Activated CD4-positive, alpha-beta T cell treated with anti-CD3 and anti-CD28 coated beads, Interleukin-2, amount 50 U/mL, for 48 hours (primary cell): ENCODE data around the gene CCDC154.

Experiments
- DNase-seq, 2 experiments: peaks; one replicate each; pipeline ENCODE4 v3.0.0-alpha.2; 2020

The CCDC154 gene

GRCh38 chr16:1414532-1415260, 29.7 kb downstream of the CCDC154 start, which contains the start of gene UNKL:
Gene UNKL, minus strand, starts transcription at chr16:1414704. Its CDS starts 13 bp downstream, at chr16:1414691.
- peak; percentile 77 to 82 for DNase-seq

- DNase-seq, result peak; percentile 72 to 73
Observed at GRCh38 chr16:1413684-1414531, 30.4 kb downstream of the CCDC154 start.

- DNase-seq, result no peak
Observed at GRCh38 chr16:1412847-1413246, 31.5 kb downstream of the CCDC154 start.

GRCh38 chr16:1408171-1408837, 36.1 kb downstream of the CCDC154 start:
- peak; percentile 96 to 97 for DNase-seq

DNA sequence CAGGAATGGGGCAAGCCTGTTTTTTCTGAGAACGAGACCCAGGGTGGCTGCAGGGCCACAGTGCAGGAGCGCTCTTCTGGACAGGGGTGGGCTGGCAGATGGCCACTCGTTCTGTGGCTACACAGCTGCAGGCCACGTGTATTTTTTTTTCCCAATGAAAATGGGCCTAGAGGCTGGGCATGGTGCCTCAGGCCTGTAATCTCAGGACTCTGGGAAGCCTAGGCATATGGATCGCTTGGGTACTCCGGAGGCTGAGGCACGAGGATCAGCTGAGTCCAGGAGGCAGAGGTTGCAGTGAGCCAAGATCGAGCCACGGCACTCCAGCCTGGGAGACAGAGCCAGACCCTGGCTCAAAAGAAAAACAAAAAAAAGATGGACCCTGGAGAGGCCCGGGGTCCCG, 36.6 kb downstream of the CCDC154 start:
- no peak for DNase-seq

DNA sequence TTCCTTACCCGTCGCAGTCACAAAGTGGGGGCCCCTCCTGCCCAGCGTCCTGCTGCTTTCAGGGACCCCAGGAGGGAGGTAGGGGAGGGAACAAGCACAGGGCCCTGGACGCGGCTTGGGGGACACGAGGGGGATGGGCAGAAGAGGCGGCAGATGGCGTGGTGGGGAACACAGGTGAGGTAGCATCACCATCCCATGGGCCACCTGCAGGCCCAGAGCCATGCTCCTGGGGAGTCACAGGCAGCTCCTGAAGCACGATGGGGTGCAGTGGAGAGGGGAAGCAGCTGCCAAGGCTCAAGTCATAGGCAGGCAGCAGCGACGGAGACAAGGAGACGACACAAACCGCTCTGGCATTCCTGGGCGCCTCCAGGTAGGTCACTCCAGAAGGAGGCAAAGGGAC, 40.6 kb downstream of the CCDC154 start:
- no peak for DNase-seq

DNA sequence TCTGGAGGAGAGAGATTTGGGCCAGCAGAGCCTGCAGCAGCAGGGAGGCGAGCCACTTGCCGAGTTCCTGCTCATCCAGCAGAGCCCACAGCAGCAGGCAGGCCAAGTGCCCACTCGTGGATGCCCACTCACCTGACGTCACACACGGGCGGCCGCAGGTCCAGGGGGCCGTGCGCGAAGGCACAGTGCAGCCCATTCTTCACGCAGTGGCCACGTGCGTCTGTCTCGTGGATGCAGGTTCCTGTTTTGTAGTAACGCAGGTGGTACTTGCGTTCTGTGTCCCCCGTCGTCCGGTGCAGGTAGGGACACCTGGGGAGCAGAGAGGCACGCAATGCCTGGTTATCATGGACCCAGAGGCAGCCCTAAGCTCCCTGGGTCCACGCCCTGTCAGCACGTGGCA, 41.3 kb downstream of the CCDC154 start:
- DNase-seq, result no peak

GRCh38 chr16:1401758-1402154, 42.6 kb downstream of the CCDC154 start:
- DNase-seq, result no peak

GRCh38 chr16:1401061-1401757, 43.1 kb downstream of the CCDC154 start:
- no peak for DNase-seq

GRCh38 chr16:1398826-1399581, 45.4 kb downstream of the CCDC154 start:
- no peak for DNase-seq

DNA sequence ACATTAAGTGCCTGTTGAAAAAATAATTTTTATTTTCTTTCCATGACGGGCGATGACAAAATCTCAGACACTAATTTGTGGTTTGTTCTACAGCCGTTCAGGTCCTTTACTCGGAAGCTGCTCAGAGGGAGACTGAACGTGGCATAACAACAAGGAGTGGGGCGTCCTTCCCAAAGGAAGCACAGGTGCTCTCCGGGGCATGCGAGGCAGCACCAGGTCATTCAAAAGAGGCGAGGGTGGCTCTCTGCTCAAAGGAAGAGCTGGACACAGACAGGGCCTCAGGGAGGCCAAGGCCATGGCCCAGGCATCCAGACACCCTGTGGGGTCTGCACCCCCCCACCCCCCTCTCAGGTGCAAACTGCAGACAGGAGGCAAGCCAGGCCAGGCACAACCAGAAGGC, 46.0 kb downstream of the CCDC154 start:
- DNase-seq, result no peak

GRCh38 chr16:1397779-1398178, 46.6 kb downstream of the CCDC154 start:
- no peak for DNase-seq

GRCh38 chr16:1395444-1396031, 48.8 kb downstream of the CCDC154 start:
- DNase-seq, result no peak

- DNase-seq, result no peak
Observed at GRCh38 chr16:1394367-1394951, 49.9 kb downstream of the CCDC154 start.

DNA sequence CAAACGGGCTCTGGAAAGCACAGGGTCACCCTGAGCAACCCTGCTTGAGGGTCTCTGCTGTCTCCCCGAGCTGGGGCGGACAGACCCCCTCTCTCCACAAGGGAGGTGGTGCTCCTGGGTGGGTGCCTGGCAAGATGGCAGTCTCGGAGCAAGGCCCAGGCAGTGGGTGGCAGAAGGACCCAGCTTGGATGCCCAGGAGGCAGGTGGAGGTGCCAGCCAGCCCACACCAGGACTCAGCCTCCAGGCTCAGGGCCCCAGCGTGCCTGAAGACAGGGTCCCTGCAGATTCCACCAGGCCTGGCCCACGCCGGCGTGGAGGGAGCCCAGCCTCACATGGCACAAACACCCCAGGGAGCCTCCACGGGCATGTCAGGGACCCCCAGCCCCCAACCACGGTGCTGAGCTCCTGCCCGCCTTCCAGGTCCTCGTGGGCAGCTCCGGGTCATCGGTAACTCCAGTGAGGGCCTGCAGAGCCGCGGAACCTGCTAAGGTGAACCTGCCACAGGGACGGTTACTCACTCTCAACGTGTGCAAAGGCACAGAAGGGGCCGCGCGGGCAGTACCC, 50.7 kb downstream of the CCDC154 start:
- no peak for DNase-seq

- DNase-seq, result no peak
Observed at GRCh38 chr16:1392826-1393225, 51.5 kb downstream of the CCDC154 start.

GRCh38 chr16:1390239-1390779, 54.0 kb downstream of the CCDC154 start:
- DNase-seq, result no peak

DNA sequence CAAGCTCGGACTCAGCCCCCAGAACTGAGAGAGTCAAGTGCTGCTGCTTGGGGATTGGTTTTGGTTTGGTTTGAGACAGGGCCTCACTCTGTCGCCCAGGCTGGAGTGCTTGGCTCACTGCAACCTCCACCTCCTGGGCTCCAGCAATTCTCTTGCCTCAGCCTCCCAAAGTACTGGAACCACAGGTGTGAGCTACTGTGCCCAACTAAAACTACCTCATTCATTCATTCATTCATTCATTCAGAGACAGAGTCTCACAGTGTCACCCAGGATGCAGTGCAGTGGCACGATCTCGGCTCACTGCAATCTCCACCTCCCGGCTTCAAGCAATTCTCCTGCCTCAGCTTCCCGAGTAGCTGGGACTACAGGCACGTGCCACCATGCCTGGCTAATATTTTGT, 54.6 kb downstream of the CCDC154 start:
- no peak for DNase-seq

DNA sequence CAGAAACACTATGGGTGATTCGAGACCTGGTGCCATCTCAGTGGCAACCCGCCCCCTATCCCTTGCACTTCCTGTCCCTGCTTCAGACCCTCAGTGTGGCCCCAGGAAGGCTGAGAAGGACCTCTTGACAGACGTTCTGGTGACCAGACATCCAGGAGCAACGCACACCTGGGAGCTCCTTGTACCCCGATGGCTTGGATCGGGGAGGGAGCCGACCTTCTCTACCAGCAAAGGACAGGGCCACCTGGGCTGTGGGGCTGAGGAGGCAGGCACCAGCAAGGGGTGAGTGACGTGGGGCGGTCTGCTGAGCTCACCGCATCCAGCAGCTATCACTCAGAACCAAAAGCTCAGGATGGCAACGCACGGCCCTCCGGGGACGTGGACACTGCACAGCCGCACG, 57.0 kb downstream of the CCDC154 start:
- no peak for DNase-seq

GRCh38 chr16:1385232-1385631, 59.1 kb downstream of the CCDC154 start:
- DNase-seq, result no peak
